Activated CD8-positive, alpha-beta memory T cell treated with anti-CD3 and anti-CD28 coated beads, Interleukin-2, amount 50 U/mL, for 4 hours (primary cell): ENCODE measurements around the gene TSPAN9.

Experiments
- DNase-seq: peaks from one replicate; pipeline ENCODE4 v3.0.0-alpha.2; 2020

Gene TSPAN9

GRCh38 chr12:3170423-3171194 lies 93.4 kb downstream of the TSPAN9 start:
- DNase-seq, result no peak

DNA sequence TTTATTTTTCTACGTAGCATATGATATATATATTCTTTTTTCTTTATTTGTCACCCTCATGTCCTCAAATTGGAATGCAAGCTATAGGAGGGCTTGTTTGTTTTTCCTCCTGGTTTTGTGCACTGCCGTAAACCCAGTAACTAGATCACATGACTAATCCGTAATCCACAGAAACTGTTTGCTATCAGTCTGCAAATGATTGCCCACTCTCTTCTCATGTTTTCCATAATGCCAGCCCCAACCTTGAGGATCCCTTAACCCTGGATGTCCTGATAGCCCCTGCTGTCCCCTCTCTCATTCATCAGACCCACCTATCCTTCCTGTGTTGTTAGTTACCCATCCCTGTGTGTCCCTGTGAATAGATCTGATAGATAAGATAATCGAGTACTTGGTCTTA lies 94.0 kb downstream of the TSPAN9 start:
- no peak for DNase-seq

DNA sequence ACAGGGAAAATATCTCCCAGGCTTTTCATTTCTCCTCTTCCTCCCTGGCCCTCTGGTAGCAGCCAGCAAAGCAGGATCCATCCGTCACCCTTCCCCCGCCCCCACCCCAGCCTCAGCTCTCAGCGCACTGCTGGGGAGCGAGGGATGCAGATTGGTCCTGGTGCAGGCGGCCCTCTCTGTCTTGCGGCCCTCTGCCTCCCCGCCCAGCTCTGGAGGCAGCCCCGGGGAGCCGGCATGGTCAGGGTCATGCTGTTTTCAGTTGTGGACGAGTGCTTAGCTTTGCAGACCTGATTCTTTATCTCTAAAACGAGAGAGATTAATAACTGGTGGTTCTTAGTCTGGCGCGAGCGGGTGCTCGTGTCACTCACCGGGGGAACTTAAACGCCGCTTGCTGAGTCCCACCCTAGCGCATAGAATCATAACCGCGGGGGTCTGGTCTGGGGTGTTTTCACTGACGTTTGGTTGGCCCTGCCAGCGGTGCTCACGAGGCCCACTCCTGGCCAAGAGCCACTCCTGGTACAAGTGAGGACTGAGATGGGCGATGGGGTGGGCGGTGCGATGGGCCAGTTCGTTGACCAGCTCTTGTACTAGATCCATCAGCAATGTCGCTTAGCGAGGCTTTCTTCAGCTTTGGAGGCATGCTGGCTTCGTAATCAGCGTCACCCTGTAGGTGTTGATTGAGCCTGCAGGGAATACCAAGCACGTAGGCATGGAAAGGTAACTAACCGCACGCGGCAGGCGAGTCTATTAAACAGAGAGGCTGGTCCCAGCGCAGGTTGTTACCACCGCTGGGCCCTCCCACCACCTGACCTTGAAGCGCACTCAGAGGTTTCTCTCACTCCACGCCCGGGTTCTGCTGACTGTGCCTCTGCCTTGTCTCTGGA lies 95.2 kb downstream of the TSPAN9 start:
- DNase-seq, result no peak

DNA sequence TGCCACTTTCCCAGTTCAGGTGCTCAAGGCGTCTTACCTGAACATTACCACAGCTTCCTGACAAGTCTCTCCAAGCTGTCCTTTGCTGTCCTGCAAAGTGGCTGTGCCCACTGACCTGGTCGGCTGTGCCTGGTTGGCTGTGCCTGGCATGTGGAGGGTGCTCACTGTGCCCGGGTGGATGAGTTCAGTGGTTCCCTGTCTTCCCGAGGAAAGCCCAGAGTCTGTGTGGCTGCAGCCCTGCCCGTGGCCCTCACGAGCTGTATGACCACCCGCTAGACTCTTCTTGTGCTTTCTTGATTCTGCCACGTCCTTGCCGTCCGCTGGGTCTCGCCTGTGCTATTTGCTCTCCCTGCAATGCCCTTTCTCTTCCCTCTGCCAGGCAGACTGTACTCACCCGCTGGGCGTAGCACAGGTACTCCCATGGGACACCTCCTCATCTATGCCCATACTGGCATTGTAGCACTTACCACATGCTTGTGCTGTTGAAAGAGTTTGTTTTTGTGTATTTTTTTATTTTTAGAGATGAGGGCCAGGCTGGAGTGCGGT lies 95.9 kb downstream of the TSPAN9 start:
- DNase-seq, result no peak

GRCh38 chr12:3173912-3174311 lies 96.7 kb downstream of the TSPAN9 start:
- DNase-seq, result no peak

DNA sequence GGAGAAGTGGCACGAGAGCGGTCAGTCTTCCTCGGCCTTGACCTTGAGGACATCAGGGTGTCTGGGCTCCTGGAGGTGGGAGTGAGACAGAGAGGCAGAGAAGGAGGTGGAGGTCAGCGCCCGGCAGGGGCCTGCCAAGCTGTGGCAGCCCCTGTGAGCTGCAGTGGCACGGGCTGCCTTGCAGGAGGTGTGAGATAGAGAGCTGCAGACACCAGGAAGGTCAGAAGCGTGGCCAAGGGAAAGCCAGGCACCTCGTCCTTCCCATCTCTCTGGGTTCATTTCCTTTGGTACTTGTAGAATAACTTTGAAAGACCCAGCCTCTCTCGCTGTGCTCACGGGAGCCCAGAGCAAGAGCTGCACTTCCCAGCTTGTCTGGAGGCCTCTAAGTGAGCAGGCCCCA lies 98.1 kb downstream of the TSPAN9 start:
- DNase-seq, result no peak

DNA sequence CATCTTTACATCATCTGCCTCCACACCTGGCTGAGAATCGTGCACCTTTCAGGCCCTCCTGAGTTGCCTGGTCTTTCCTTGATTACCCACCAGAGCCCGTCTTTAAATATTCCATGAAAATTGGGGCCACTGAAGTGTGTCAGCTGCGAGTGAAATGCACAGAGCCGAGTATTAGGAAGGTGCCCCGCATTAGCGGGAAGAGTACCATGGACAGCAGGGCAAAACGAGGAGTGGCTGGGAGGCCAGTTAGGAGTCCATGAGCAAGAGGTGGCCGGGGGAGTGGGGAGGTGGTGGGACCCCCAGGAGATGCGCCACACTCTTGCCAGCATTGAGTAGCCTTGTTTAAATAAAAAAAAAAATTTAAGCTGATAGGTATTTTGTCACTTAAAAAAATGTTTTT lies 99.6 kb downstream of the TSPAN9 start:
- DNase-seq, result no peak

GRCh38 chr12:3177778-3178425 lies 100.7 kb downstream of the TSPAN9 start:
- DNase-seq, result no peak

DNA sequence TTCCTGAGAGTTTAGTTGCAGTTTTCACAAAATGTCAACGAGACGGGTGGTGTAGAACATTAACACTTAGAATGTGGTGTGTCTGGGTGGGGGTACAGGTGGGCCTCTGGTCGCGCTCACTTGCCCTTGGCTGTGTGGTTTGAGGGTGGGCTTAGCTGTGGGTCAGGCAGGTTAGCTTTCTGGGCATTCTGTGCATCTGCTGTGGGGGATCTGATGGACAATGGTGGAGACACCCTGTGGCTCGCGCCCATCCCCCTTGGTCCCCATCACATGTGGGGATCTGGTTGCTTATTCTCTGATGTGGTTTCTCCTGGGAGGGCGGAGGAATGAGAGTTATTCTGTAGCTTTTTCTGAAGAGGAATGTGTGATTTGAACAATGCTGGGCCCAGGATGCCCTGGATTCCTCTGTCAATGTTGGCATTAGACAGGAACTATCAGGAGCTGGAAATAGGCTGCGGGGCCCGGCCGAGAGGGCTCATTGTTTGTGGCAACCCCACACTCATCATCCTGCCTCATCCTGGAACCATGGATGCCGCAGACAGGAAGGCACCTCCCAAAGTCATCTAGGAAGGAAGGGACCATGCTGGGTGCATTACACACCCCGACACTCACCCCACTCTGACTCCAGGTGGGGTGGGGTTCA lies 101.6 kb downstream of the TSPAN9 start:
- no peak for DNase-seq

DNA sequence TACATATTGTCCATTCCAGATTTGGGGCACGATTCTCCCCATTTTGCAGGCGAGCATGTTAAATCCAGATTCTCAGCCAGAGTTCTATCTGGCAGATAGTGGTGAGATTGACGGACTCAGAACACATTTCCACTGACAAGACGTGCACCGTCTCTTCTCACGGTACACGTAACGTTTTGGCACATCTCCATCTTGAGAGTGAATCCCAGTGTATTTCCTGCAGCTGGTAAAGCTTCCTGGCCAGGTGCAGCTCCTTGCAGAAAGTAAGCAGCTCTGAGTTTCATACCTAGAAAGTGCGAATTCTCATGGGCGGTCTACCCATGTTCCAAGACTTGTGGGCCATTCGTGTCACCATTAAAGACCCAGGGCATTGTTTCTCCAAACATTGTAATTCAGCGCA lies 102.6 kb downstream of the TSPAN9 start:
- no peak for DNase-seq

DNA sequence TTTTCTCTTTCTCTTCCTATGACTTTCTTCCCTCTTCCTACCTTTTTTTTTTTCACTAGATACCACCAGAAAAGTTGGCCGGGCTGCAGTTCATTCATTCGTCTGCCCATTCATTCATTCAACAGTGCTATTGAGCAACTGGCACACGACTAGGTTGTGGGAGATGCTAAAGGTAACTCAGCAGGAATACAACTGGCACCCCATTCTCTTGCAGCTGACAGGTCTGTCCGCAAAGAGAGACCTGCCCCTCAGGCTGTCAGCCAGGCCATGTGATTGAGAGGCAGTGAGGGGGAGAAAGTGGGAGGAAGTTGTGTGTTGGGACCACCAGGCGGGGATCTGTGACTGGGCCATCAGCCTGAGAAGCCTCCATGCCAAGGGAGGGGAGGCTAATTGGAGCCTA lies 105.2 kb downstream of the TSPAN9 start:
- no peak for DNase-seq

- DNase-seq, result no peak
These were observed 107.3 kb downstream of the TSPAN9 start for GRCh38 chr12:3184485-3184884.

DNA sequence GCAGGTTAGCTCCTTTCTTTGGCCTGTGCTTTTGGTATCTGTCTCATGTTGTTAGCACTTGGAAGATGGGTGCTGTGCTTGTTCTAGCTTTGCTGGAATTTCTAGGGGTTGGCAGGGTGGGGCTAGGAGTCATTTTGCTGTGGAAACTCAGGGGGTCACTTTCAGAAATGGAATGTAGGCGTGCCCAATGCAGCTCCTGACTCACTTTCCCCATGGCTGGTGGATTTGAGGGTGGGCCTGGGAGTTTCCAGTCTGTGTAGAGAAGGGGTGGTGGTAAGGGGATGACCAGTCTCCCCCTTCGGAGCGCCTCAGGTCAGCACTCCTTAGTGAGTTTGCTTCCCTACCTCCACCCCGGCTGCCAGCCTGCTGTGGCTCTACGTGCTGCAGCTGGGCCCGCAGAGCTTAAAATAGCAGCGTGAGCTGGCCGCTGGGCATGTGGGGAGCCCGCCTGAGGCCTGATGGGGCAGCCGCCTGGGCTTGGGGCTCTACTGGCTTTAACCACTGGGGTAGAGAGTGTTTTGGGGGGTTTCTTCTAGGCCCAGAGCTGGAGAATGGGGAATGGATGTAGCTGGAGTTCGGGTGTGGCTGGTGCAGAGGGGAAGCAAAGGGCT lies 108.2 kb downstream of the TSPAN9 start:
- DNase-seq, result no peak

DNA sequence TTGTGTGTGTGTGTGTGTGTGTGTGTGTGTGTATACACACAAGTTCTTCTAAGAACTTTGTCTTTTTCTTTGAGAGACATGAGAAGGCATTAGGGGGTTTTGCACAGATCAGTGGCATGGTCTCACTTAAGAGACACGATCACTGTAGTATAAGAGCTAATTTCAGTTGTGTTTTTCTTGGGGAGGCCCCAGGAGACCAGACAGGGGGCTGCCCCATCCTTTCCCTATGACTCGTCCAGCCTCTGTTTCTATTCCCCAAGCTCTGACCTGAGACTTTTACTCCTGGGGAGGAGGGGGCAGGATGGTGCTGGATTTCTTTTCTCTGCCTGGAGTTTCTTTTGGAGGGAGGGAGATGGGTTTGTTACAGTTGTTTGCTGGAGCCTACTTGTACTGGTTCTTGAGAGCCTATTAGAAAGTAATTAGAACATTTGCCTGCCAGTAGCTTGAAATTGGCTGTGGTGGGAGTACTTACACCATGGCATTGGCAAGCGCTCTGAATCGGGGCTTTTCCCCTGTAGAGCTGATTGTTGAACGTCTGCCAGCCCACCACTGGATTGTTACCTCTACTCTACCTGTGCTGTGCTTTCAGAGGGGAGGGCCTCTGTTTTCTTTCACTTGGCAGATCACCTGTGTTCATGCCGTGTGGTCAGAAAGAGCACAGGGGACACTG lies 109.5 kb downstream of the TSPAN9 start:
- DNase-seq, result no peak

- DNase-seq, result no peak
These were observed 110.9 kb downstream of the TSPAN9 start for GRCh38 chr12:3187846-3188770.

DNA sequence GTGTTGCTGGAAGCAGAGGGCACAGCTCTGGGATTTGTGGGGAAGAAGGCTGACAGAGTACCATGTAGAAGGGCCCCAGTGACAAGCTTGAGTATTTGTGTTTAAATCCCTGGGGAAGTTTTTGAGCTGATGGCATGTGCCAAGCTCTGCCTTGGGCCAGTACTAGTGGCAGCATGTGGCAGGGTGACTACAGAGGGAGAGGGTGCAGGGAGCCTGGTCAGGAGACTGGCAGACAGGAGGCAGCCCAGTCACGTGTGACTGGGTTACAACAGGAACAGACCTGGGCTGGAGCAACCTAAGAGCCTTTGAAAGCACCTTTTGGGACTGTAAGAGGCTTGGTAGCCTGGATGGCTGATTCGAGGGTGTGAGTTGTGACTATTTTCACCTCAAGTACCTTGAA lies 112.1 kb downstream of the TSPAN9 start:
- no peak for DNase-seq

- no peak for DNase-seq
These were observed 112.9 kb downstream of the TSPAN9 start for GRCh38 chr12:3190101-3190500.

GRCh38 chr12:3191450-3191849 lies 114.3 kb downstream of the TSPAN9 start:
- DNase-seq, result no peak

DNA sequence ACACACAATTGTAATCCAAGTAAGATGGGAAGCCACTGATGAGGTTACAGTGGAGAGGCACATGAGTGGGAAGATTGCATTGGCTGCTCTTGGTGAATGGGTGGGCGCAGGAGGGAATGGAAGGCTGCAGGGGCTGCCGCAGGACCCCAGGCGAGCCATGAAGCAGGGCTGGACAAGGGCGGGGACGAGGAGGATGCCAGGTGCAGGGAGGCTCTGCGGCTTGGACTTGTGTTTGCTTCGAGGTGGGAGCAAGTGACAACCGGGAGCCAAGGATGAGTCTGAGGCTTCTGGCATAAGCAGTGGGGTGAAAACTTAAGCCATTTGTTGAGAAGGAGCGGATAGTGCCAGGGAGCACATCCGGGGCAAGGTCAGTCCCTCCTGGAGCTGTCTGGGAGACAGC lies 115.0 kb downstream of the TSPAN9 start:
- no peak for DNase-seq

DNA sequence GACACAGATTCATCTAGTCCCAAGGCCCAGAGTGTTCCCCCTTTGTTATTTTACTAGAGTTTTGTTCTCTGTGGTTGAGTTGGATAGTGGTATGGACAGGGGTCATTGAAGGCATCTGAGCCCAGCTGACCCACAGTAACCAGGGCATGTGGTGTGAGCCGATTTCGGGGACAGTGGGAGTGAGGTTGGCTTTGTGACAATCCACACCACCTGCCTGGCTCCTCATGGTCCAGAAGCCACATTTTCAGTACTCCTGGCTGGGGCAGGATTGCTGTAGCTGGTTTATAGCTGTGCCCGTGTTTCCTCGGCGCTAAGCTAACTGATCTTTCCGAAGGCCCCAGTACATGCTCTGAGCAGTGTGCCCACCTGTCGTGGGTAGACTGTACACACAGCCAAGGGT lies 116.0 kb downstream of the TSPAN9 start:
- no peak for DNase-seq

DNA sequence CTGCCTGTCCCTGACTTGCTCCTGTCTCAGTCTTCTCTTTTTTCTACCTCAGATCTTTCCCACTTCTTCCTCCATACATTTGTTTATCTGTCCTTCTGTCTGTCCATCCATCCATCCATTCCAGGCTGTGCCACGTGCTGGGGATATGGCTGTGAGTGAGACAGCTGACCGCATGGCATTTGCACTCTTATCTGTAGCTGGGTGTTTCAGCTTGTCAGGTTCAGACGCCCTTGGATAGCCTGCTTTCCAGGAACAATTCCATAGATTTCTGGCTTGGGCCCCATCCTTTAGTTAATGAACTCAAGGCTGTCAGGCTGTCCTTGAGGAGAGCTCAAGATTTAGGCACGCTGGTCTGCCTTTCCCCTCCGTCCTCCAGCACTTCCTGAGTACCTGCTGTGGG lies 116.6 kb downstream of the TSPAN9 start:
- no peak for DNase-seq
